BE2C (cell line): ENCODE measurements around the gene KCNT1.
"Not testable (repeated sequence)": the region's sequence is repeated elsewhere in the genome, so short reads cannot be mapped to it uniquely, and the experiment has no call there.

Experiments
- DNase-seq: peaks from one replicate; pipeline ENCODE4 v3.0.0-alpha.2; 2020
- H3K27me3 ChIP-seq: fragments of 250-450 bp; sonication (Bioruptor Pico); 2 replicates; pipeline ENCODE4 v1.5.1; 2020; ENCODE audit warnings: mild to moderate bottlenecking
- H3K36me3 ChIP-seq: fragments of 250-450 bp; sonication (Bioruptor Pico); 2 replicates; pipeline ENCODE4 v1.5.1; 2020; ENCODE audit warnings: mild to moderate bottlenecking
- H3K4me1 ChIP-seq: fragments of 250-450 bp; sonication (Bioruptor Pico); 2 replicates; pipeline ENCODE4 v1.5.1; 2020
- H3K4me3 ChIP-seq: 2 replicates; pipeline ENCODE4 v1.5.1; 2011; ENCODE audit warnings: low read depth, low read length
- H3K9me3 ChIP-seq: fragments of 250-450 bp; sonication (Bioruptor Pico); 2 replicates; pipeline ENCODE4 v1.5.1; 2020
- TF ChIP-seq, protein P1 (sequence below): IDR thresholded peaks from 2 replicates; pipeline ENCODE4 v1.5.1; 2012; ENCODE audit warnings: mild to moderate bottlenecking, low read depth, low read length

Gene KCNT1

DNA sequence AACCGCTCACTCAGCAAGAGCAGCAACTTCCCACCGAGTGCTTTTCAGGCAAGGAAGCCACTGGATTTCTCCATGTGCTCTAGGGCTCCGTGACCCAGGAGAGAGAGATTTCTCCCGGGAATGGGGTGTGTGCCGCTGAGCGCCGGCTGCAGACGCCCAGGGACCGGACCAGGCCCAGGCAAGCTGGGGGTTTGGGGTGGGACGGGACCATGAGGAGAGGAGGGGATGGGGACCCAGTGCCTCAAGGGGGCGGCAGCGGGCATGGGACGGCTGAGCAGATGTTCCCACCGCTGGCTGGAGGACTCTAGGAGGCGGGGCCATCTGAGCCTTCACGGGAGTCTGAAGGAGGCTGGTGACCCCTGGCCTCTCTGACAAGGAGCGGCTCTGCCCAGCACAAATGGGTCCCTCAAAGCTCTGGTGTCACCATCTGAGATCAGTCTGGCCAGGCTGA is 30.4 kb upstream of the KCNT1 start:
- TF ChIP-seq, protein P1, sequence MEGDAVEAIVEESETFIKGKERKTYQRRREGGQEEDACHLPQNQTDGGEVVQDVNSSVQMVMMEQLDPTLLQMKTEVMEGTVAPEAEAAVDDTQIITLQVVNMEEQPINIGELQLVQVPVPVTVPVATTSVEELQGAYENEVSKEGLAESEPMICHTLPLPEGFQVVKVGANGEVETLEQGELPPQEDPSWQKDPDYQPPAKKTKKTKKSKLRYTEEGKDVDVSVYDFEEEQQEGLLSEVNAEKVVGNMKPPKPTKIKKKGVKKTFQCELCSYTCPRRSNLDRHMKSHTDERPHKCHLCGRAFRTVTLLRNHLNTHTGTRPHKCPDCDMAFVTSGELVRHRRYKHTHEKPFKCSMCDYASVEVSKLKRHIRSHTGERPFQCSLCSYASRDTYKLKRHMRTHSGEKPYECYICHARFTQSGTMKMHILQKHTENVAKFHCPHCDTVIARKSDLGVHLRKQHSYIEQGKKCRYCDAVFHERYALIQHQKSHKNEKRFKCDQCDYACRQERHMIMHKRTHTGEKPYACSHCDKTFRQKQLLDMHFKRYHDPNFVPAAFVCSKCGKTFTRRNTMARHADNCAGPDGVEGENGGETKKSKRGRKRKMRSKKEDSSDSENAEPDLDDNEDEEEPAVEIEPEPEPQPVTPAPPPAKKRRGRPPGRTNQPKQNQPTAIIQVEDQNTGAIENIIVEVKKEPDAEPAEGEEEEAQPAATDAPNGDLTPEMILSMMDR: peak; percentile 41
- H3K36me3 ChIP-seq: no peaks in the 10 kb centered on the region

GRCh38 chr9:135672786-135673185 is 29.2 kb upstream of the KCNT1 start:
- H3K4me3 ChIP-seq, H3K27me3 ChIP-seq, H3K9me3 ChIP-seq, H3K4me1 ChIP-seq, H3K36me3 ChIP-seq, DNase-seq: not testable (repeated sequence)

More for the DNA sequence above, 30.4 kb upstream of the KCNT1 start:
- Histone ChIP-seq H3K9me3 (no peaks in the 10 kb centered on the region), H3K4me1 (no peaks in the 10 kb centered on the region), H3K4me3 (no peak overlapping the region), H3K27me3 (no peaks in the 10 kb centered on the region; the same call in none of the 2 replicates)
- DNase-seq: peak; percentile 54

- no peaks in the 10 kb centered on the region for H3K9me3 ChIP-seq
- TF ChIP-seq, protein P1: no peak
- no peaks in the 10 kb centered on the region for H3K4me1 ChIP-seq
- DNase-seq: no peak
- no peaks in the 10 kb centered on the region; the same call in none of the 2 replicates for H3K27me3 ChIP-seq
- no peaks in the 10 kb centered on the region for H3K36me3 ChIP-seq
- H3K4me3 ChIP-seq: no peak overlapping the region
These were observed 28.0 kb upstream of the KCNT1 start for GRCh38 chr9:135673941-135674340.

DNA sequence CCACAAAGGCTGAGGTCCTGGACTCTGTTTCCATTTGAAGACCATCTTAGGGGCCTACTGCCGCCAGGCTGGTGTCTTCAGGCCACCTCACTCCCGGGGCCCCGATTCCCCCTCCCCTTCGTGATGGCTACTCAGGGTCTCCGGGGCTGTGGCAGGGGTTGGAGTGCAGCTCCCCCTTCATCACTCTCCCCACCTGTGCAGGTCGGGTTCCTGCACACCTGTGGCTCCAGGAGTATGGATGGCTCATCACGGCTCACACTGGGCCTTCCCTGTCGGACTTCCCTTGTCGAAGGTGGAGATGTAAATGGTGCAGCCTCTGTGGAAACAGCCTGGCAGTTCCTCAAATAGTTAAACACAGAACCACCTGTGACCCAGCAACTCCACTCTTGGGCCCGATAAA is 27.0 kb upstream of the KCNT1 start:
- TF ChIP-seq, protein P1: no peak
- Histone ChIP-seq H3K27me3 (no peaks in the 10 kb centered on the region; the same call in none of the 2 replicates), H3K4me1 (no peaks in the 10 kb centered on the region), H3K4me3 (no peak overlapping the region), H3K36me3 (no peaks in the 10 kb centered on the region), H3K9me3 (no peaks in the 10 kb centered on the region)
- no peak for DNase-seq

- Histone ChIP-seq H3K27me3 (no peaks in the 10 kb centered on the region; the same call in none of the 2 replicates), H3K36me3 (no peaks in the 10 kb centered on the region), H3K4me3 (no peak overlapping the region), H3K9me3 (no peaks in the 10 kb centered on the region), H3K4me1 (no peaks in the 10 kb centered on the region)
- DNase-seq: no peak
- TF ChIP-seq, protein P1: no peak
These were observed 25.1 kb upstream of the KCNT1 start for GRCh38 chr9:135676891-135677290.

- H3K4me3 ChIP-seq: no peak overlapping the region
- no peaks in the 10 kb centered on the region for H3K4me1 ChIP-seq
- no peaks in the 10 kb centered on the region; the same call in 1 of the 2 replicates for H3K27me3 ChIP-seq
- no peaks in the 10 kb centered on the region for H3K9me3 ChIP-seq
- no peak for DNase-seq
- TF ChIP-seq, protein P1: no peak
- H3K36me3 ChIP-seq: no peaks in the 10 kb centered on the region
These were observed 24.3 kb upstream of the KCNT1 start for GRCh38 chr9:135677641-135678168.
